Measurements from ENCODE around the gene MAGI2. TPM values are rescaled to one million over a fixed set of nuclear protein-coding genes. Genes with fewer than 3 reads are reported as not detected.

Gene MAGI2
- total RNA-seq, 1 experiment from 2014 or later: 0.22 TPM

DNA sequence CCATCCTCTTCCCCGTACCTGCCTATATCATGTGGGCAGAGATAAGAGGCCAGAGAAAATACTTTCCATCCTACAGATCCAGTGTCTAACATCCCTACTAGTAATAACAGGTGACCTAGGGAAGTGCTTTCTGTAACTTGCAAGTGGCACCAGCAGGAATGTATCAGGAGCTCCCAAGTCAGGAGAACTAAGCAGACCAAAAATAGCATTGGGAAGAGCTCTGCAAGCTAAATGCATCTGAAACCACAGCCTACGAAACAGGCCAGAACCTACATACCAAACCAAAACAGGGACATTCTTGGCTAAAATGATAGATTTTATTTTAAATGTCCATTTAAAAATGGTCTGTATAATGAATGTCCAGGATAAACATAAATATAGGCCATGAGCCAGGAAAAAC lies 974.1 kb downstream of the MAGI2 start:
- Histone ChIP-seq H3K36me3 (ENCODE audit: control insufficient read depth in 1 of 2, insufficient read depth in 2 of 2, low read length in 2 of 2) (no peaks in the 10 kb centered on the region), H3K9me2 (ENCODE audit: insufficient read depth) (no peaks in the 10 kb centered on the region), H3K9ac (ENCODE audit: low read length) (no peak overlapping the region), H3K79me2 (ENCODE audit: insufficient read depth, low read length) (no peaks in the 10 kb centered on the region), H3K4me2 (ENCODE audit: low read length) (no peak overlapping the region), H3K4me3 (replicated peaks in 1 of 2; ENCODE audit: low read depth in 1 of 2, low read length in 2 of 2) (no peak overlapping the region), H3K27me3 (ENCODE audit: insufficient read depth, low read length) (peaks cover 36% of the 10 kb centered on the region), H3K27ac (ENCODE audit: low read depth, low read length) (no peak overlapping the region), H3K9me3 (ENCODE audit: control insufficient read depth in 1 of 2, insufficient read depth in 1 of 2, low read depth in 1 of 2, low read length in 2 of 2) (no peaks in the 10 kb centered on the region), H2AFZ (ENCODE audit: low read depth, low read length, poor library complexity, severe bottlenecking) (no peak overlapping the region), H4K20me1 (ENCODE audit: insufficient read depth) (no peaks in the 10 kb centered on the region), H3K4me1 (ENCODE audit: control insufficient read depth in 1 of 2, insufficient read depth in 2 of 2, low read length in 2 of 2) (no peaks in the 10 kb centered on the region)
- no peak for TF ChIP-seq EZH2phosphoT487 (IDR thresholded peaks at IDR 0.05; ENCODE audit: borderline replicate concordance)
- TF ChIP-seq CBX3 (IDR thresholded peaks at IDR 0.05; ENCODE audit: low read depth): no peak
- TF ChIP-seq SIN3A (IDR thresholded peaks at IDR 0.05; ENCODE audit: low read depth): no peak
- TF ChIP-seq, protein P1, sequence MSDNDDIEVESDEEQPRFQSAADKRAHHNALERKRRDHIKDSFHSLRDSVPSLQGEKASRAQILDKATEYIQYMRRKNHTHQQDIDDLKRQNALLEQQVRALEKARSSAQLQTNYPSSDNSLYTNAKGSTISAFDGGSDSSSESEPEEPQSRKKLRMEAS (IDR thresholded peaks at IDR 0.05): no peak
- TF ChIP-seq TCF7L2 (IDR thresholded peaks at IDR 0.05; ENCODE audit: borderline replicate concordance, extremely low read depth, insufficient read depth, insufficient read length): no peak
- TF ChIP-seq, protein P2, sequence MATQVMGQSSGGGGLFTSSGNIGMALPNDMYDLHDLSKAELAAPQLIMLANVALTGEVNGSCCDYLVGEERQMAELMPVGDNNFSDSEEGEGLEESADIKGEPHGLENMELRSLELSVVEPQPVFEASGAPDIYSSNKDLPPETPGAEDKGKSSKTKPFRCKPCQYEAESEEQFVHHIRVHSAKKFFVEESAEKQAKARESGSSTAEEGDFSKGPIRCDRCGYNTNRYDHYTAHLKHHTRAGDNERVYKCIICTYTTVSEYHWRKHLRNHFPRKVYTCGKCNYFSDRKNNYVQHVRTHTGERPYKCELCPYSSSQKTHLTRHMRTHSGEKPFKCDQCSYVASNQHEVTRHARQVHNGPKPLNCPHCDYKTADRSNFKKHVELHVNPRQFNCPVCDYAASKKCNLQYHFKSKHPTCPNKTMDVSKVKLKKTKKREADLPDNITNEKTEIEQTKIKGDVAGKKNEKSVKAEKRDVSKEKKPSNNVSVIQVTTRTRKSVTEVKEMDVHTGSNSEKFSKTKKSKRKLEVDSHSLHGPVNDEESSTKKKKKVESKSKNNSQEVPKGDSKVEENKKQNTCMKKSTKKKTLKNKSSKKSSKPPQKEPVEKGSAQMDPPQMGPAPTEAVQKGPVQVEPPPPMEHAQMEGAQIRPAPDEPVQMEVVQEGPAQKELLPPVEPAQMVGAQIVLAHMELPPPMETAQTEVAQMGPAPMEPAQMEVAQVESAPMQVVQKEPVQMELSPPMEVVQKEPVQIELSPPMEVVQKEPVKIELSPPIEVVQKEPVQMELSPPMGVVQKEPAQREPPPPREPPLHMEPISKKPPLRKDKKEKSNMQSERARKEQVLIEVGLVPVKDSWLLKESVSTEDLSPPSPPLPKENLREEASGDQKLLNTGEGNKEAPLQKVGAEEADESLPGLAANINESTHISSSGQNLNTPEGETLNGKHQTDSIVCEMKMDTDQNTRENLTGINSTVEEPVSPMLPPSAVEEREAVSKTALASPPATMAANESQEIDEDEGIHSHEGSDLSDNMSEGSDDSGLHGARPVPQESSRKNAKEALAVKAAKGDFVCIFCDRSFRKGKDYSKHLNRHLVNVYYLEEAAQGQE (IDR thresholded peaks at IDR 0.05; ENCODE audit: low read depth): no peak
- TF ChIP-seq CEBPB (IDR thresholded peaks at IDR 0.05; ENCODE audit: low read depth): no peak
- no peak for TF ChIP-seq YY1 (IDR thresholded peaks at IDR 0.05; ENCODE audit: extremely low read depth, insufficient replicate concordance, low read depth, low read length)
- TF ChIP-seq ZNF274 (IDR thresholded peaks at IDR 0.05; ENCODE audit: low read depth, low read length): no peak
- TF ChIP-seq, protein P3, sequence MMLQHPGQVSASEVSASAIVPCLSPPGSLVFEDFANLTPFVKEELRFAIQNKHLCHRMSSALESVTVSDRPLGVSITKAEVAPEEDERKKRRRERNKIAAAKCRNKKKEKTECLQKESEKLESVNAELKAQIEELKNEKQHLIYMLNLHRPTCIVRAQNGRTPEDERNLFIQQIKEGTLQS (IDR thresholded peaks at IDR 0.05): no peak
- TF ChIP-seq FOSL1 (IDR thresholded peaks at IDR 0.05; ENCODE audit: low read depth): no peak
- TF ChIP-seq ZFX (IDR thresholded peaks at IDR 0.05): no peak
- TF ChIP-seq RAD21 (IDR thresholded peaks at IDR 0.05; ENCODE audit: low read depth): no peak
- no peak for TF ChIP-seq ELF1 (IDR thresholded peaks at IDR 0.05; ENCODE audit: borderline replicate concordance, low read depth)
- CTCF ChIA-PET: no interaction called here
- BruUV-seq (replicated peaks): no TSS peak
- DNase-seq (ENCODE audit: low read depth, low spot score) (no peak), ATAC-seq (no peak)
- intact Hi-C loops (cut with micrococcal nuclease): no loop called here
- POLR2A ChIA-PET: no interaction called here
- RAD21 ChIA-PET (ENCODE audit: low non-redundant PET in 1 of 2, low total read pairs in 2 of 2, uncharacterized antibody in 2 of 2, unreplicated experiment in 2 of 2): no interaction called here
